Gastrocnemius medialis (tissue), 4 donors: Measurements from ENCODE around the gene ASIC3. TPM values are rescaled to one million over a fixed set of nuclear protein-coding genes. Genes with fewer than 3 reads are reported as not detected.

Source experiments
- ATAC-seq, 2 donors: fragments of 150-250 bp; one replicate each; pipeline ENCODE4 v1.9.1; 2016
- DNase-seq, 2 donors: peaks; one replicate each; pipeline ENCODE4 v3.0.0-alpha.2; 2019
- H3K27ac ChIP-seq, 4 donors: fragments of 200-600 bp; sonication (generic); 1 replicate in 1 of 4; 2 replicates in 3 of 4; pipeline ENCODE4 v1.5.1; 2016 to 2018; ENCODE audit warnings: mild to moderate bottlenecking in 2 of 4, moderate library complexity in 1 of 4
- H3K27me3 ChIP-seq, 3 donors: fragments of 200-600 bp; sonication (generic) in 2 of 3; 1 replicate in 1 of 3; 2 replicates in 2 of 3; pipeline versions ENCODE4 v1.5.1 to v1.6.0; 2016 to 2019; ENCODE audit warnings: mild to moderate bottlenecking in 1 of 3, moderate library complexity in 1 of 3
- H3K36me3 ChIP-seq, 2 donors: fragments of 200-600 bp; sonication (generic) in 1 of 2; one replicate each; pipeline ENCODE4 v1.5.1; 2017 to 2018
- H3K4me1 ChIP-seq, 2 donors: fragments of 200-600 bp; sonication (generic) in 1 of 2; one replicate each; pipeline ENCODE4 v1.5.1; 2016 to 2017; ENCODE audit warnings: mild to moderate bottlenecking in 2 of 2
- H3K4me3 ChIP-seq, 4 donors: fragments of 200-600 bp; sonication (generic) in 3 of 4; 1 replicate in 1 of 4; 2 replicates in 3 of 4; pipeline ENCODE4 v1.5.1; 2016 to 2019; ENCODE audit warnings: mild to moderate bottlenecking in 2 of 4
- H3K9me3 ChIP-seq, 3 donors: fragments of 200-600 bp; sonication (generic) in 2 of 3; 1 replicate in 1 of 3; 2 replicates in 2 of 3; pipeline ENCODE4 v1.5.1; 2016 to 2019
- CTCF ChIP-seq, 5 experiments: fragments of 450-650 bp in 3 of 5; fragments of 200-600 bp in 2 of 5; sonication (generic) in 2 of 5; IDR thresholded peaks in 4 of 5; conservative IDR thresholded peaks in 1 of 5; 1 replicate in 4 of 5; 2 replicates in 1 of 5; pipeline ENCODE4 v1.5.1; 2016 to 2019; ENCODE audit warnings: antibody characterized with exemption in 5 of 5, mild to moderate bottlenecking in 3 of 5, moderate library complexity in 3 of 5
- POLR2A ChIP-seq, 2 donors: fragments of 450-650 bp; IDR thresholded peaks; one replicate each; pipeline ENCODE4 v1.6.1; 2017; ENCODE audit warnings: antibody characterized with exemption in 2 of 2, mild to moderate bottlenecking in 2 of 2, moderate library complexity in 2 of 2
- in situ Hi-C, 4 donors: fragments of 200-750 bp; cut with MboI; loops; one replicate each; pipeline versions ENCODE4 v1.15.0 to v1.8.0; 2017; ENCODE audit warnings: low sequenced_read_pairs in 4 of 4
- intact Hi-C: fragments of 100-400 bp; cut with DNase I; formaldehyde crosslinking; loops from one replicate; pipeline ENCODE4 v1.15.1; 2023; ENCODE audit warnings: low total_unique reads
- total RNA-seq, 4 donors: library from RNA; depleted of rRNA; stranded (reverse); fragments of >200 nt; gene quantifications; one replicate each; pipeline versions ENCODE4 v1.1.0 to v1.2.3, GENCODE V29; 2016

Gene ASIC3
- total RNA-seq, 4 donors from 2014 or later = 0.72 to 11.0 (median 2.5) TPM

- intact Hi-C loops (no loop called here), in situ Hi-C loops (no loop called here)
- ATAC-seq (no peak), DNase-seq (no peak)
- Histone ChIP-seq H3K4me3 (no peak overlapping the region), H3K9me3 (no peaks in the 10 kb centered on the region), H3K4me1 (peaks cover 6 to 11% of the 10 kb centered on the region in 2 donors), H3K27ac (no peak overlapping the region), H3K27me3 (no peaks in the 10 kb centered on the region), H3K36me3 (peaks cover 0 to 55% of the 10 kb centered on the region in 2 donors)
- no peak for TF ChIP-seq CTCF (IDR thresholded peaks at IDR 0.05 in 4 of 5, conservative IDR thresholded peaks at IDR 0.05 in 1 of 5)
- TF ChIP-seq POLR2A (IDR thresholded peaks at IDR 0.05) = no peak
Measured at GRCh38 chr7:151073990-151074389, 25.7 kb downstream of the ASIC3 start.

GRCh38 chr7:151074817-151075661, 26.7 kb downstream of the ASIC3 start:
- DNase-seq = no peak

GRCh38 chr7:151075662-151075971, 27.3 kb downstream of the ASIC3 start:
- no peak overlapping the region for H3K4me3 ChIP-seq
- no peaks in the 10 kb centered on the region for H3K9me3 ChIP-seq
- in situ Hi-C loops (no loop called here), intact Hi-C loops (no loop called here)
- no peak overlapping the region for H3K27ac ChIP-seq
- DNase-seq (no peak), ATAC-seq (no peak)
- no peaks in the 10 kb centered on the region for H3K27me3 ChIP-seq
- peaks cover 0 to 42% of the 10 kb centered on the region in 2 donors for H3K36me3 ChIP-seq
- peaks cover 16 to 23% of the 10 kb centered on the region in 2 donors for H3K4me1 ChIP-seq
- TF ChIP-seq CTCF (IDR thresholded peaks at IDR 0.05 in 4 of 5, conservative IDR thresholded peaks at IDR 0.05 in 1 of 5) = no peak
- no peak for TF ChIP-seq POLR2A (IDR thresholded peaks at IDR 0.05)

More at GRCh38 chr7:151074817-151075661, 26.7 kb downstream of the ASIC3 start:
- Histone ChIP-seq H3K4me3 (no peak overlapping the region), H3K27me3 (no peaks in the 10 kb centered on the region), H3K36me3 (peaks cover 0 to 48% of the 10 kb centered on the region in 2 donors), H3K9me3 (no peaks in the 10 kb centered on the region), H3K27ac (no peak overlapping the region), H3K4me1 (peaks cover 16 to 21% of the 10 kb centered on the region in 2 donors)
- no peak for ATAC-seq
- TF ChIP-seq CTCF (IDR thresholded peaks at IDR 0.05 in 4 of 5, conservative IDR thresholded peaks at IDR 0.05 in 1 of 5) (no peak), POLR2A (IDR thresholded peaks at IDR 0.05) (no peak)
- intact Hi-C loops = no loop called here
- in situ Hi-C loops = no loop called here

GRCh38 chr7:151075978-151076426, 27.7 kb downstream of the ASIC3 start:
- in situ Hi-C loops = no loop called here
- DNase-seq (no peak), ATAC-seq (no peak)
- Histone ChIP-seq H3K4me1 (peaks cover 16 to 23% of the 10 kb centered on the region in 2 donors), H3K36me3 (peaks cover 0 to 39% of the 10 kb centered on the region in 2 donors), H3K27me3 (no peaks in the 10 kb centered on the region), H3K27ac (no peak overlapping the region), H3K4me3 (no peak overlapping the region), H3K9me3 (no peaks in the 10 kb centered on the region)
- TF ChIP-seq CTCF (IDR thresholded peaks at IDR 0.05 in 4 of 5, conservative IDR thresholded peaks at IDR 0.05 in 1 of 5) (no peak), POLR2A (IDR thresholded peaks at IDR 0.05) (no peak)
- intact Hi-C loops = no loop called here
